SH-SY5Y (cell line): ENCODE data around the gene ERAP2.

Experiments
- GATA2 ChIP-seq: IDR thresholded peaks from 2 replicates; pipeline ENCODE4 v1.6.1; 2011; ENCODE audit warnings: mild to moderate bottlenecking, low read depth, low read length
- GATA3 ChIP-seq: IDR thresholded peaks from 2 replicates; pipeline ENCODE4 v1.6.1; 2011; ENCODE audit warnings: low read depth, mild to moderate bottlenecking, low read length, moderate library complexity

DNA sequence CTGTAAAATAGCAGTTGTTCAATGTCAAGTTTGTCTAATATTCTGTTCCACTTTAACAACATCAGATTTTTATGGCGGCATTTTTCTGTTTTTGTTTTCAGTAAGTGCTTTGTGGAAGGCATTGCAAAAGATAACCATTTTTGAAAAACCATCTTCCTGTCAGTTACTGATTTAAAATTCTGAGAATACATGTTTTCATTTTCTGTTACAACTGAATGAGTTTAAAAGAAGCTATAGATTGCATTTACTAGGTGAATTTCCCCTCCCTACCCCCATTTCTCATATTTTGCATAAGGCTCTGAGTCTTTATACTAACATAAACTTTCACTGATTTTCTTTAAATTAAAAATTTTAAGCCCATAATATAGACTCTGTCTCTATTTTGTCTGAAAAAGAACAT is 4.6 kb upstream of the ERAP2 start:
- TF ChIP-seq GATA3 = no peak
- TF ChIP-seq GATA2 = no peak
